Subcutaneous adipose tissue (tissue), 4 donors: Measurements from ENCODE around the gene DEAF1. TPM values are rescaled to one million over a fixed set of nuclear protein-coding genes. Genes with fewer than 3 reads are reported as not detected.

Experiments used
- CTCF ChIP-seq: fragments of 450-650 bp; IDR thresholded peaks from one replicate; pipeline ENCODE4 v1.5.1; 2016; ENCODE audit warnings: low read depth, mild to moderate bottlenecking, control low read depth, antibody characterized with exemption, moderate library complexity
- total RNA-seq, 4 donors: library from RNA; depleted of rRNA; stranded (reverse); fragments of >200 nt; gene quantifications; one replicate each; pipeline ENCODE4 v1.1.0, GENCODE V29; 2016

DEAF1 gene
- total RNA-seq, 4 donors from 2014 or later: 14.0 to 28.4 (median 18.4) TPM

- TF ChIP-seq CTCF: no peak
Measured at GRCh38 chr11:626475-627307, 68.3 kb downstream of the DEAF1 start, which contains the start of gene SCT. SCT (minus strand) TSS chr11:627181; CDS start chr11:627143, 38 bp downstream.

- no peak for TF ChIP-seq CTCF
Measured at GRCh38 chr11:625636-626268, 69.3 kb downstream of the DEAF1 start.

- TF ChIP-seq CTCF: no peak
Measured at GRCh38 chr11:624705-625635, 70.1 kb downstream of the DEAF1 start, which contains the start of gene CDHR5. CDHR5 (minus strand) TSS chr11:624955; CDS start chr11:624902, 53 bp downstream.

GRCh38 chr11:623999-624704 lies 70.9 kb downstream of the DEAF1 start:
- TF ChIP-seq CTCF: no peak

GRCh38 chr11:623349-623869 lies 71.6 kb downstream of the DEAF1 start:
- no peak for TF ChIP-seq CTCF

- TF ChIP-seq CTCF: no peak
Measured at GRCh38 chr11:621838-622237, 73.2 kb downstream of the DEAF1 start.
